Measurements from ENCODE around the gene AMIGO2. TPM values are rescaled to one million over a fixed set of nuclear protein-coding genes. Genes with fewer than 3 reads are reported as not detected.

Gene AMIGO2
- total RNA-seq, 1 donor from 2014 or later: 1.6 TPM

DNA sequence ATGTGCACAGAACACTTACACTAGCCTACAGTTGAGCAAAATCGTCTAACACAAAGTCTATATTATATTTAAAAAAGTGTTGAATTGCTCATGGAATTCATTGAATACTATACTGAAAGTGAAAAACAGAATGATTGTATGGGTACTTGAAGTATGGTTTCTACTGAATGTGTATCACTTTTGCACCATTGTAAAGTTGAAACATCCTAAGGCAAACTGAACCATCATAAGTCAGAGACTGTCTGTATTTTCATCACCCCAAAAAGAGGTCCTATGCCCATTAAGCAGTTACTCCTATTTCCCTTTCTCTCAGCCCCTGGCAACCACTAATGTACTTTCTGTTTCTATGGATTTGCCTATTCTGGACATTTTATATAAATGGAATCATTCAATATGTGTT is 4.4 kb upstream of the AMIGO2 start:
- Histone ChIP-seq H3K4me3 (ENCODE audit: low read length in 3 of 3) (no peak overlapping the region), H3K4me1 (ENCODE audit: control insufficient read depth in 3 of 3, insufficient read depth in 3 of 3, low read length in 3 of 3) (peaks cover 8 to 19% (median 15%) of the 10 kb centered on the region in 3 donors), H3K9me3 (ENCODE audit: control insufficient read depth in 3 of 3, low read length in 3 of 3) (no peaks in the 10 kb centered on the region), H3K27ac (ENCODE audit: low read depth, low read length) (no peak overlapping the region), H3K9ac (ENCODE audit: low read depth in 1 of 3, low read length in 3 of 3) (no peak overlapping the region), H3K27me3 (ENCODE audit: control insufficient read depth in 3 of 3, insufficient read depth in 3 of 3, low read length in 3 of 3) (peaks cover 0 to 2% (median 0%) of the 10 kb centered on the region in 3 donors), H3K36me3 (ENCODE audit: control insufficient read depth in 3 of 3, insufficient read depth in 3 of 3, low read length in 3 of 3) (no peaks in the 10 kb centered on the region)

DNA sequence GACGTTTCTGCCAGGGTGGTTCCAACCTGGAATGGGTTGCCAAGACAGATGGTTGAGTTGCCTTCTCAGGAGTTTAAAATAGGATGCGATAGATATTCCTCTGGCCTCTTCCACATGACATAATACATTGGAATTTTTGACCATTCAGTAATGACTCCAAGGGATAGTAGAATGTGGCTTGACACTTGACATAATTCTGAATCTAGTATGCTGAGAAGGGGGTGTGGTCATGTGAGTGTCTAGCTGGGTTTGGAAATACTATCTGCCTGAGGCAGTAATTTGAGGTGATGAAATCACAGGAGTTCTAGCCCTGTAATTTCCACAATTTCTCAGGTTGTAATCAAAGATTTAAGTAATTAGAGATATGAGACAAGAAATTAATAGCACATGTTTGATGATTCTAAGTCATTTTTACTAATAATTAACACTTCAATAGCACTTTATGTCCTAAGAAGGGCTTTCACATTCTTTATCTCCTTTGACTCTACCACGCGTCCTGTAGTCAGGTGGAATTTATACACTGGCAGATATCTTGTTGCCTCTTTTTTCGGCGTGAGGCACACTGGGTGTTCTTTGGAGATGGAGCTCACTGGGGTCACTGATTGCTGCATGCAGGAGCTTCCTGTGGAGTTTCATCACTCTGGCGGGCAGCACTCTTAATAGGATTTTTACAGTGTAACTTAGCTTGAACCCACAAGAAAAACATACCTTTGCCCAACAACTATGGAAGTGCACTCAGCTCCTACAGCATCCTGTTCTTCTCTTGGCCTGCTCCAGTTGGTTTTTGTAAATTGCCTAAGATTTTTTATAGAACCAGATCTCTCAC is 3.2 kb upstream of the AMIGO2 start:
- H3K4me1 ChIP-seq (ENCODE audit: control insufficient read depth in 3 of 3, insufficient read depth in 3 of 3, low read length in 3 of 3): peaks cover 15 to 28% (median 20%) of the 10 kb centered on the region in 3 donors
- no peaks in the 10 kb centered on the region for H3K36me3 ChIP-seq (ENCODE audit: control insufficient read depth in 3 of 3, insufficient read depth in 3 of 3, low read length in 3 of 3)
- H3K9ac ChIP-seq (ENCODE audit: low read depth in 1 of 3, low read length in 3 of 3): no peak overlapping the region

DNA sequence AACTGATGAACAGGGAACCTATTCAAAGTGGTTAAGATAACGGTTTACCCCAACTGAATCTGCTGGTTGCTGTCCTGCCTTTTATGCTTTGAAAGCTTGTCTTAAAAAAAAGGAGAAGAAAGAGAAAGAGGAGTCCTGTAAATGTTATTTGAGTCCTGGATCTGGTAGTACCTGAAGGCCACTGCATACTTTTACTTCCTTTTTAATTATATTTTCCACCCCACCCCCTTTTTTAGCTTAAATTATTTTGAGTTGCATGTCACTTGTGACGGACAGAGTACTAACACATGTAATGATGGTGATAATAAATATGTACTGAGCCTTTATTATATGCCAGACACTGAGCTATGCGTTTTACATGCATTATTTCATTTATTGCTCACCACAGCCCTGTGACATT is 2.5 kb upstream of the AMIGO2 start:
- H3K27me3 ChIP-seq (ENCODE audit: control insufficient read depth in 3 of 3, insufficient read depth in 3 of 3, low read length in 3 of 3): peaks cover 10 to 20% (median 17%) of the 10 kb centered on the region in 3 donors
- peaks cover 15 to 28% (median 20%) of the 10 kb centered on the region in 3 donors for H3K4me1 ChIP-seq (ENCODE audit: control insufficient read depth in 3 of 3, insufficient read depth in 3 of 3, low read length in 3 of 3)
- H3K4me3 ChIP-seq (ENCODE audit: low read length in 3 of 3): no peak overlapping the region
- H3K9me3 ChIP-seq (ENCODE audit: control insufficient read depth in 3 of 3, low read length in 3 of 3): no peaks in the 10 kb centered on the region
- H3K9ac ChIP-seq (ENCODE audit: low read depth in 1 of 3, low read length in 3 of 3): no peak overlapping the region
- H3K27ac ChIP-seq (ENCODE audit: low read depth, low read length): no peak overlapping the region
- no peaks in the 10 kb centered on the region for H3K36me3 ChIP-seq (ENCODE audit: control insufficient read depth in 3 of 3, insufficient read depth in 3 of 3, low read length in 3 of 3)

More for the DNA sequence above, 3.2 kb upstream of the AMIGO2 start:
- no peaks in the 10 kb centered on the region for H3K9me3 ChIP-seq (ENCODE audit: control insufficient read depth in 3 of 3, low read length in 3 of 3)
- no peak overlapping the region for H3K27ac ChIP-seq (ENCODE audit: low read depth, low read length)
- no peak overlapping the region for H3K4me3 ChIP-seq (ENCODE audit: low read length in 3 of 3)
- peaks cover 6 to 13% (median 10%) of the 10 kb centered on the region in 3 donors for H3K27me3 ChIP-seq (ENCODE audit: control insufficient read depth in 3 of 3, insufficient read depth in 3 of 3, low read length in 3 of 3)

DNA sequence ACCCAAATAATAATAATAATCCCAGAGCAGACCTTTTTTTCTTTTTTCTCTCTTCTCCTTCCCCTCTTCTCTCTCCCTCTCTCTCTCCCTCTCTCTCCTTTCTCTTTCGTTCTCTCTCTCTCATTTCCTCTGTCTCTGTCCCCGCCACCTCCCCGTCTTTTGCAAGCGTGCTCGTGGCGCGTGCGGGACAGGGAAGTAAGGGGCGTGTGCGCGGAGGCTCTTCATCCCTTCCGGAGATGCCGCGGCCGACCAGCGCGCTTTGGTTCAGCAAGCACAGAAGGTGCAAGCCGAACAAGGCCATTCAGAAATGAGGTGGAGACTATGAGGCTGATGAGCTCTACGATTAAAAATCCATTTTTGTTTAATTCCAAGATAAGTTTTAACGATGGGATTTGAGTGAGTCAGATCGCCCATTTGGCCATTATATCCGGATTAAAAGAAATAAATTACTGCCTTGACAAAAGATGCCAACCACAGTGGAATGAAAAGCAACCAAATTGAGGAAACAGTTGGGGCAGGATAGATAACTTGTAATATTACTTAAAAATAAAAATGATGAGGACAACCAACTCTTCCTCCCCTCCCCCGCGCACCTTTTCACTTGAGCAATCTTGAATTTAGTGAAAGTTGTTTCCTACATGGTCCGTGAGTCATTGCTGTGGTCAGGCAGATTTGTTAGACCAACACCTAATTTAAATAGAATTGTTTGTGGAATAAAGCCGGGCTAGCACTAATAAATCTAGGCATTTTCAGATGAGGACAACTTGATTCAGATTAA is 1.2 kb upstream of the AMIGO2 start:
- H3K9ac ChIP-seq (ENCODE audit: low read depth in 1 of 3, low read length in 3 of 3): peak overlapping the region; percentile 60 to 77 (median 75)
- no peaks in the 10 kb centered on the region for H3K9me3 ChIP-seq (ENCODE audit: control insufficient read depth in 3 of 3, low read length in 3 of 3)
- H3K4me3 ChIP-seq (ENCODE audit: low read length in 3 of 3): peak overlapping the region; percentile 71 to 79 (median 77)
- peaks cover 10 to 23% (median 17%) of the 10 kb centered on the region in 3 donors for H3K27me3 ChIP-seq (ENCODE audit: control insufficient read depth in 3 of 3, insufficient read depth in 3 of 3, low read length in 3 of 3)
- H3K27ac ChIP-seq (ENCODE audit: low read depth, low read length): peak overlapping the region; percentile 49
- peaks cover 15 to 28% (median 20%) of the 10 kb centered on the region in 3 donors for H3K4me1 ChIP-seq (ENCODE audit: control insufficient read depth in 3 of 3, insufficient read depth in 3 of 3, low read length in 3 of 3)
- H3K36me3 ChIP-seq (ENCODE audit: control insufficient read depth in 3 of 3, insufficient read depth in 3 of 3, low read length in 3 of 3): no peaks in the 10 kb centered on the region

DNA sequence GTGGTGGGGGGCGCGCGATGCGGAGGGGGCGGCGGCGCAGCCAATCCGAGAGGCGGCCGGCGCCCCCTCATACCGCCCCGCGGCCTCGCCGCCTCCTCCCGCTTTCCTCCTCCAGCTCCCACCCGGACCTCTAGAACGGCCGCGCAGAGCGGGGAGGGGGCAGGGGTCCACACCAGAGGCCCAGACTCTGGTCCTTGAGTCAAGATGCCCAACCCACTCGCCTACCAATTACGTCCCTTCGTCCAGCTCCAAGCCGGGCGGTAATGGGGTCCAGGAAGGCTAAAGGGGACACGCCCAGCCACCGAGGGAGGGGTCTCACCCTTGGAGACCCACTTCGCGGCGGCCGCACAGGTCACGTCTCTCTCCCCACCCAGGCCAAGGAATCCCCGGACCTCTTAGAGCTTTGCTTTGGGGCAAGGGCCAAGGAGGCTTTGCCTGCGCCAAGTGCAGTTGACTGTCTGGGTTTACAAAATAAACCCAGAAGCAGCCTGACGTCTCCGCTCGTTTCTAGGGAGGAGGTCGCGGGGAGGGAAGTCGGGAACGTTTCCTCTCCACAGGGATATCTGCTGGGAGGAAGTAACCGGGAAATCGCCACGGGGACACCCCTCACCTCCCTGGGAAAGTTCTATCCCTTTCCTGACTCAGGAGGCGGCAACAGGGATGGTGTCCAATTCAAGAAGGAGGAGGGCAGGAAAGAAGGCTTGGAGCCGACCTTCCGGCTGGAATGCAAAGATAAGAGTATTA is 394 bp upstream of the AMIGO2 start:
- Histone ChIP-seq H3K9ac (ENCODE audit: low read depth in 1 of 3, low read length in 3 of 3) (peak overlapping the region; percentile 60 to 77 (median 75)), H3K4me1 (ENCODE audit: control insufficient read depth in 3 of 3, insufficient read depth in 3 of 3, low read length in 3 of 3) (peaks cover 15 to 28% (median 20%) of the 10 kb centered on the region in 3 donors), H3K4me3 (ENCODE audit: low read length in 3 of 3) (peak overlapping the region; percentile 71 to 79 (median 77)), H3K27ac (ENCODE audit: low read depth, low read length) (peak overlapping the region; percentile 49), H3K27me3 (ENCODE audit: control insufficient read depth in 3 of 3, insufficient read depth in 3 of 3, low read length in 3 of 3) (peaks cover 10 to 23% (median 17%) of the 10 kb centered on the region in 3 donors), H3K36me3 (ENCODE audit: control insufficient read depth in 3 of 3, insufficient read depth in 3 of 3, low read length in 3 of 3) (no peaks in the 10 kb centered on the region), H3K9me3 (ENCODE audit: control insufficient read depth in 3 of 3, low read length in 3 of 3) (no peaks in the 10 kb centered on the region)

DNA sequence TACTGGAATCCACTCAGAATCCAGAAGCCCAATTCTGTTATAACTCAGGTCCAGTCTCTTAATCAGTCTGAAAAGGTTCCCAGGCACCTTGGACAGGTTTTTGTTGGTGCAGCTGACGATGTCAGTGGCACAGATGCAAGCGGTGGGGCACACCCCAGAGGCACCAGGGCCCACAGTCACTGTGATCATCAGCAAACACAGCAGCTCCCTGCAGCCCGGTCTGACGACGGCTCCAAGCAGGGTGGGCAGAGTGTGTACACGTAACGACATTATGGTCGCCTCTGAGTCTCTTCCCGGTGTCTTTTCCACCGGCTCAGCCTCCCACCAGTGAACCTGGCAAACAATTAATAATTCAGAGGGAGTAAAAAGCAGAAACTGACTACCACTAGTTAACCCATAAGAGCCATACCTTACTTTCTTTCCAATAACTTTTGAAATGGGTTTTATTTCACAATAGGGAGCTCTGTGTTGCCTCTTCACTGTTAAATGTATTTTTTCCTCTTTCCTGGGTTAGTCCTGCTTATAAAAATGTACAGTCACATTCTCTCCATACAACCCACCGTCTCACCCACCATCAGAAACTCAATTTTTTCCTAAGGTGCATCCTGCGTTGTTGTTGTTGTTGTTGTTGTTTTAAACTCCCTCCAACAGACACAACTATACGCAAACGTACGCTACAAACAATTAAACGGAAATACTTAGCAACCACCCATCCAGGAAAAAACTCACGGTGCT is 859 bp downstream of the AMIGO2 start:
- Histone ChIP-seq H3K4me1 (ENCODE audit: control insufficient read depth in 3 of 3, insufficient read depth in 3 of 3, low read length in 3 of 3) (peaks cover 15 to 28% (median 20%) of the 10 kb centered on the region in 3 donors), H3K27me3 (ENCODE audit: control insufficient read depth in 3 of 3, insufficient read depth in 3 of 3, low read length in 3 of 3) (peaks cover 10 to 23% (median 17%) of the 10 kb centered on the region in 3 donors), H3K9ac (ENCODE audit: low read depth in 1 of 3, low read length in 3 of 3) (peak overlapping the region; percentile 52 to 77 (median 62)), H3K36me3 (ENCODE audit: control insufficient read depth in 3 of 3, insufficient read depth in 3 of 3, low read length in 3 of 3) (no peaks in the 10 kb centered on the region), H3K9me3 (ENCODE audit: control insufficient read depth in 3 of 3, low read length in 3 of 3) (no peaks in the 10 kb centered on the region), H3K27ac (ENCODE audit: low read depth, low read length) (no peak overlapping the region), H3K4me3 (ENCODE audit: low read length in 3 of 3) (peak overlapping the region; percentile 71 to 83 (median 77))

DNA sequence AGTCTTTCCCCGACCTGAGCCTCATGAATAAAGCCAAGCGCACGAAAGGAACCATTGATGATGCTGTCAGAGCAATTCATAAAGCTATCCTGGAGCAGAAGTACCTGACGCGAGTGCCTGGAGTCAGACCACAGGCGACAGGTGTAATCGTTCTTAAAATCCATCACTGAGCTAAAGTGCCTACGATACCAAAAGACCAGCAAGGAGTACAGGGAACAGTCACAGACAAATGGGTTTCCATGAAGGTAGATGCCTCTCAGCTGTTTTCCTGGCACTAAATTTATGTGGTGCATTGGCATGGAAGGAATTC is 1.7 kb downstream of the AMIGO2 start:
- no peaks in the 10 kb centered on the region for H3K9me3 ChIP-seq (ENCODE audit: control insufficient read depth in 3 of 3, low read length in 3 of 3)
- no peak overlapping the region for H3K9ac ChIP-seq (ENCODE audit: low read depth in 1 of 3, low read length in 3 of 3)
- peaks cover 10 to 23% (median 17%) of the 10 kb centered on the region in 3 donors for H3K27me3 ChIP-seq (ENCODE audit: control insufficient read depth in 3 of 3, insufficient read depth in 3 of 3, low read length in 3 of 3)
- no peaks in the 10 kb centered on the region for H3K36me3 ChIP-seq (ENCODE audit: control insufficient read depth in 3 of 3, insufficient read depth in 3 of 3, low read length in 3 of 3)
- H3K4me3 ChIP-seq (ENCODE audit: low read length in 3 of 3): no peak overlapping the region
- H3K27ac ChIP-seq (ENCODE audit: low read depth, low read length): no peak overlapping the region
- H3K4me1 ChIP-seq (ENCODE audit: control insufficient read depth in 3 of 3, insufficient read depth in 3 of 3, low read length in 3 of 3): peaks cover 13 to 24% (median 20%) of the 10 kb centered on the region in 3 donors

DNA sequence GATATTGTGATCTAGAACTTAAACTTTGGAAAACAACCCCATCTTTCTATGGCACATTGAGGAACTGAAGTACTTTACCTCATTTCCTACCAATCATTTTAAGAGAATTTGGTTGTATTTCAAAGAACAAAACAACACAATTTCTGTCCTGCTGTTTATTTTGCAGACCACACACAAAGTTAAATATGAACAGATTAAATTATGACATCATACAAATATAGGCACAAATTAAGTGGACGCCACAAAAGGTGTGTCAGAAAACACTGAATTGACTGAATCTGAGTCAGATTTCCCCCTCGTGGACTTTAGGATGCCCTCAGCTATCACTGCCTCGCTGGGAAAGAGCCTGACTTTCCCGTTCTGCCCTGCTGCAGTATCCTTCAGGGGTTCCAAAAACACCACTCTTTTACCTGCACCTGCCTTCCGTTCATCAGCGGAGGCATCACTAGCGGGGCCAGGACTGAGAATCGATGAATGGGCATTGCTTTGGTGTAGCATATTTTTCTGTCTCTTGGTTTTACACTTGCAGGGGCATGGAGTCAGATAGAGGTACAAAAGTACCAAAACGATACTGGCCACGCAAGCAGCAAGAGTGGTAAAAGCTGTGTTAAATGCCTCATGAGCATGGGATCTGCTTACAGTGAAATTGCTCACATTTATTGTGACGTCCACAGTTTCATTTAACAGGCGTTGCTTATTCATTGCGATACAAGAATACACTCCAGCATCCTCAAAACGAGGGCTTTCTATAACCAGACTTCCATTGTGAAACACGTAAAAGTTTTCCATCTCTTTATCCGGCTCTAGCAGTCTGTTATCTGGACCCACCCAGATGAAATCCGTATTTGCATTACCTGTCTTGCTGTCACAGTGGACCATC is 2.3 kb downstream of the AMIGO2 start:
- Histone ChIP-seq H3K4me1 (ENCODE audit: control insufficient read depth in 3 of 3, insufficient read depth in 3 of 3, low read length in 3 of 3) (peaks cover 12 to 22% (median 20%) of the 10 kb centered on the region in 3 donors), H3K36me3 (ENCODE audit: control insufficient read depth in 3 of 3, insufficient read depth in 3 of 3, low read length in 3 of 3) (no peaks in the 10 kb centered on the region), H3K9ac (ENCODE audit: low read depth in 1 of 3, low read length in 3 of 3) (no peak overlapping the region), H3K27ac (ENCODE audit: low read depth, low read length) (no peak overlapping the region), H3K4me3 (ENCODE audit: low read length in 3 of 3) (no peak overlapping the region), H3K9me3 (ENCODE audit: control insufficient read depth in 3 of 3, low read length in 3 of 3) (no peaks in the 10 kb centered on the region), H3K27me3 (ENCODE audit: control insufficient read depth in 3 of 3, insufficient read depth in 3 of 3, low read length in 3 of 3) (peaks cover 10 to 23% (median 17%) of the 10 kb centered on the region in 3 donors)
